Medulla oblongata (tissue), 1 donor: Measurements from ENCODE around the gene L3MBTL3.

Experiments used
- DNase-seq: peaks from one replicate; pipeline ENCODE4 v3.0.0-alpha.2; 2015; ENCODE audit errors: extremely low spot score

Gene L3MBTL3

GRCh38 chr6:130027948-130028347, 9.6 kb downstream of the L3MBTL3 start:
- DNase-seq = no peak

- DNase-seq = no peak
Observed at GRCh38 chr6:130029163-130029562, 10.8 kb downstream of the L3MBTL3 start.

GRCh38 chr6:130032758-130033340, 14.5 kb downstream of the L3MBTL3 start:
- DNase-seq = no peak

- no peak for DNase-seq
Observed at GRCh38 chr6:130033949-130034348, 15.6 kb downstream of the L3MBTL3 start.

GRCh38 chr6:130034378-130035146, 16.2 kb downstream of the L3MBTL3 start:
- DNase-seq = no peak

- DNase-seq = no peak
Observed at GRCh38 chr6:130035211-130035610, 16.8 kb downstream of the L3MBTL3 start.

GRCh38 chr6:130037207-130037811, 18.9 kb downstream of the L3MBTL3 start:
- no peak for DNase-seq

GRCh38 chr6:130041594-130041993, 23.2 kb downstream of the L3MBTL3 start:
- no peak for DNase-seq

GRCh38 chr6:130043344-130043743, 25.0 kb downstream of the L3MBTL3 start:
- no peak for DNase-seq

- DNase-seq = no peak
Observed at GRCh38 chr6:130045622-130046021, 27.2 kb downstream of the L3MBTL3 start.

- no peak for DNase-seq
Observed at GRCh38 chr6:130046671-130047070, 28.3 kb downstream of the L3MBTL3 start.

- DNase-seq = no peak
Observed at GRCh38 chr6:130047088-130047995, 29.0 kb downstream of the L3MBTL3 start.

- no peak for DNase-seq
Observed at GRCh38 chr6:130050230-130050629, 31.8 kb downstream of the L3MBTL3 start.

- no peak for DNase-seq
Observed at GRCh38 chr6:130054725-130055124, 36.3 kb downstream of the L3MBTL3 start.

- no peak for DNase-seq
Observed at GRCh38 chr6:130055271-130055670, 36.9 kb downstream of the L3MBTL3 start.

- no peak for DNase-seq
Observed at GRCh38 chr6:130057495-130057894, 39.1 kb downstream of the L3MBTL3 start.

- no peak for DNase-seq
Observed at GRCh38 chr6:130063806-130064205, 45.4 kb downstream of the L3MBTL3 start.

- no peak for DNase-seq
Observed at GRCh38 chr6:130065609-130066156, 47.3 kb downstream of the L3MBTL3 start.

- no peak for DNase-seq
Observed at GRCh38 chr6:130069485-130069884, 51.1 kb downstream of the L3MBTL3 start.

GRCh38 chr6:130070326-130070725, 51.9 kb downstream of the L3MBTL3 start:
- DNase-seq = no peak

- DNase-seq = no peak
Observed at GRCh38 chr6:130070792-130071191, 52.4 kb downstream of the L3MBTL3 start.
